H1 (cell line): ENCODE results near the gene PRPF6. TPM values are rescaled to one million over a fixed set of nuclear protein-coding genes. Genes with fewer than 3 reads are reported as not detected.

Source experiments
- ASH2L ChIP-seq: fragments of 200-600, 300-600 bp; sonication (generic); IDR thresholded peaks from one replicate; pipeline ENCODE4 v1.7.1; 2017; ENCODE audit warnings: low read length
- BACH1 ChIP-seq: IDR thresholded peaks from 2 replicates; pipeline ENCODE4 v1.6.1; 2012; ENCODE audit warnings: low read length, improper control_type of control experiment
- CHD7 ChIP-seq: fragments of 300-600 bp; sonication (generic); IDR thresholded peaks from 2 replicates; pipeline ENCODE4 v1.7.1; 2012; ENCODE audit warnings: low read length, moderate library complexity, mild to moderate bottlenecking, inconsistent platforms; ENCODE audit not compliant: insufficient replicate concordance
- E2F6 ChIP-seq: IDR thresholded peaks from 2 replicates; pipeline ENCODE4 v1.6.1; 2012; ENCODE audit warnings: inconsistent platforms
- EP300 ChIP-seq, 2 experiments: IDR thresholded peaks; 1 replicate in 1 of 2; 2 replicates in 1 of 2; pipeline ENCODE4 v1.6.1; 2011 to 2012; ENCODE audit warnings: low read depth in 2 of 2, low read length in 2 of 2, mild to moderate bottlenecking in 2 of 2, borderline replicate concordance in 1 of 2, inconsistent platforms in 1 of 2, moderate library complexity in 1 of 2
- HDAC6 ChIP-seq: IDR thresholded peaks from one replicate; pipeline ENCODE4 v1.7.1; 2012; ENCODE audit warnings: low read depth, mild to moderate bottlenecking, inconsistent platforms, low read length, moderate library complexity
- TCF12 ChIP-seq: IDR thresholded peaks from 2 replicates; pipeline ENCODE4 v1.6.1; 2011; ENCODE audit warnings: low read depth, mild to moderate bottlenecking, low read length
- USF2 ChIP-seq: IDR thresholded peaks from 2 replicates; pipeline ENCODE4 v1.6.1; 2011; ENCODE audit warnings: low read length, improper control_type of control experiment
- YY1 ChIP-seq: IDR thresholded peaks from 2 replicates; pipeline ENCODE4 v1.6.1; 2011; ENCODE audit warnings: low read depth, mild to moderate bottlenecking, low read length
- ZNF274 ChIP-seq: IDR thresholded peaks from 2 replicates; pipeline ENCODE4 v1.7.0; 2012; ENCODE audit warnings: low read length, borderline replicate concordance; ENCODE audit errors: extremely low read depth
- polyA plus RNA-seq, 7 experiments: library from polyadenylated mRNA; depleted of rRNA in 3 of 7; stranded (reverse) in 5 of 7; unstranded in 2 of 7; fragments of >200 nt in 5 of 7; fragments of 200-250 nt in 2 of 7; gene quantifications; 1 replicate in 5 of 7; 2 replicates in 1 of 7; 4 replicates in 1 of 7; pipeline versions ENCODE4 v1.2.1 to v1.2.3, GENCODE V29; 2011 to 2013; ENCODE audit warnings: missing spikeins in 2 of 7, mixed read lengths in 2 of 7
- total RNA-seq: library from RNA; stranded (reverse); fragmentation: NEBNext Ultra II Directional; extraction: Animal tissue kit (Norgen Biotek cat#: 25700); gene quantifications from 2 replicates; pipeline ENCODE4 v1.2.1, GENCODE V29; 2021

The PRPF6 gene
- total and polyA plus RNA-seq, 2 of the 8 experiments (the other 6 are each of a cell fraction or from before 2014, with no cell fraction given): 27.9 to 76.9 TPM

DNA sequence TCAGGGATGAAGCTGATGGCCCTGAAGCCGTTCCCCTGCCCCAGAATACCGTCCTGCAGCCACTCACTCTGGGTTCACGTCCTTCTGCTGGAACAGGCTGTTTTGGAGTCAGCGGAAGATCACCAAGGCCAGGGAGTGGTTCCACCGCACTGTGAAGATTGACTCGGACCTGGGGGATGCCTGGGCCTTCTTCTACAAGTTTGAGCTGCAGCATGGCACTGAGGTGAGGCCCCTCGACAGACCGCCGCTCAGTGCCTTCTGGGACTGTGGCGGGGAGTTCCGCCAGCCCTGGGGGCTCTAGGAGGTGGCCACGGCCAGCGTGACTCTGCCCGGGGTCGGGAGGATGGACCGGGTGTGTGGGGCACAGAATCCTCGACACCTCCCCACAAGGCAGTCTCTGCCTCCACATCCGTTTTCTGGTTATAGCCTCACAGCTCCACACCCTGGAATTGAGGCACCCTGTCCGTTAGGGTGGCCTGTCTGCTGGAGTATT lies 50.9 kb downstream of the PRPF6 start (continued):
- TF ChIP-seq CHD7 (no peak), EP300 (IDR thresholded peaks at IDR 0.05; ENCODE audit: borderline replicate concordance in 1 of 2, low read depth in 2 of 2, low read length in 2 of 2) (no peak), TCF12 (no peak), E2F6 (no peak), YY1 (no peak), USF2 (no peak), ASH2L (no peak), BACH1 (no peak), ZNF274 (no peak), HDAC6 (no peak)
